GM12891 (cell line): Measurements from ENCODE around the gene MYCBP.
"Not testable (repeated sequence)": the region's sequence is repeated elsewhere in the genome, so short reads cannot be mapped to it uniquely, and the experiment has no call there.

Source experiments
- DNase-seq: peaks from one replicate; pipeline ENCODE4 v3.0.0; 2011; ENCODE audit warnings: low spot score; ENCODE audit not compliant: insufficient read length
- FAIRE-seq: peaks from 2 replicates; lab custom pipeline; 2011; peaks lifted over from hg19 to GRCh38; lab: Jason Lieb, UNC
- PAX5 ChIP-seq: IDR thresholded peaks from 2 replicates; pipeline ENCODE4 v1.6.1; 2011; ENCODE audit warnings: low read length, moderate library complexity, mild to moderate bottlenecking; ENCODE audit not compliant: insufficient read depth, severe bottlenecking
- POLR2A ChIP-seq: IDR thresholded peaks from 2 replicates; pipeline ENCODE4 v1.6.1; 2011; ENCODE audit warnings: low read depth, low read length, control low read depth
- POLR2AphosphoS5 ChIP-seq: IDR thresholded peaks from 2 replicates; pipeline ENCODE4 v1.6.1; 2011; ENCODE audit warnings: low read depth, low read length, control low read depth
- POU2F2 ChIP-seq: IDR thresholded peaks from 2 replicates; pipeline ENCODE4 v1.6.1; 2011; ENCODE audit warnings: low read depth, mild to moderate bottlenecking, control low read depth, low read length, moderate library complexity
- SPI1 ChIP-seq: IDR thresholded peaks from 2 replicates; pipeline ENCODE4 v1.6.1; 2011; ENCODE audit warnings: low read depth, low read length, control low read depth
- TAF1 ChIP-seq: IDR thresholded peaks from 2 replicates; pipeline ENCODE4 v1.6.1; 2011; ENCODE audit warnings: low read depth, low read length, control low read depth

The MYCBP gene

DNA sequence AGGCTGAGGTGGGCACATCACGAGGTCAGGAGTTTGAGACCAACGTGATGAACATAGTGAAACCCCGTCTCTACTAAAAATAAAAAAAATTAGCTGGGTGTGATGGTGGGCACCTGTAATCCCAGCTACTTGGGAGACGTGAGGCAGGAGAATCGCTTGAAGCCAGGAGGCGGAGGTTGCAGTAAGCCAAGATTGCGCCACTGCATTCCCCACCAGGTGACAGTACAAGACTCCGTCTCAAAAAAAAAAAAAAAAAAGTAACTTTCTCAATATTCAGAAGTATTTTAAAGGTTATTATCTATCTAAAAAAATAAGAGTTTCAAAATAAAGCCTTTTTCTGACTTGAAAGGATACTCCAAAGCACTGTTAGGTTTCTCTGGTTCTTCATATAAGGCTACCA lies 5.9 kb downstream of the MYCBP start:
- FAIRE-seq (no peak), DNase-seq (no peak)
- no peak for TF ChIP-seq SPI1
- TF ChIP-seq TAF1: no peak
- TF ChIP-seq POLR2A: no peak
- TF ChIP-seq POU2F2: no peak
- no peak for TF ChIP-seq PAX5
- no peak for TF ChIP-seq POLR2AphosphoS5

DNA sequence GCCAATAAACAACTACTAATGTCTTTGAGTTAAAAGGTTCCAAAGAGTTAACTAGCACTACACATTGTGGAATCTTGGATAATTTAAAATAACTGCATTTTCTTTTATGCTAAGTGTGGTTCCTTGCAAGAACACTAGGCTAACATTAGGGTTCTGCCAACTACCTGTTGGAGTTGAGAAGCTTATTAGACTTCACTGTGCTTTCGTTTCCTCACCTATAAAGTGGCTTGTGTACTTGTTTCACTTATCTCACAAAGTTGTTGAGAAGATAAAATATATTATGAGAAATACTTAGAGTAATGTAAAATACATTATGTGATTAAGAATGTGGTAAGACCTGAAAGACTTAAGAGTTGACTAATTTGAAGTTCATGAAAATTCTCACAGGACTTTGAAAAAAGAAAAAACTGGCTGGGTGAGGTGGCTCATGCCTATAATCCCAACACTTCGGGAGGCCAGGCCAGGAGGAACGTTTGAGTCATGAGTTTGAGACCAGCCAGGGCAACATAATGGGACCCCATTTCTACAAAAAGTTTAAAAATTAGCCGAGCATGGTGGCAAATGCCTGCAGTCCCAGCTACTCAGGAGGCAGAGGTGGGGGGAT lies 7.9 kb downstream of the MYCBP start:
- FAIRE-seq (no peak), DNase-seq (no peak)
- no peak for TF ChIP-seq POLR2AphosphoS5
- no peak for TF ChIP-seq PAX5
- TF ChIP-seq POU2F2: no peak
- TF ChIP-seq SPI1: no peak
- TF ChIP-seq TAF1: no peak
- no peak for TF ChIP-seq POLR2A

DNA sequence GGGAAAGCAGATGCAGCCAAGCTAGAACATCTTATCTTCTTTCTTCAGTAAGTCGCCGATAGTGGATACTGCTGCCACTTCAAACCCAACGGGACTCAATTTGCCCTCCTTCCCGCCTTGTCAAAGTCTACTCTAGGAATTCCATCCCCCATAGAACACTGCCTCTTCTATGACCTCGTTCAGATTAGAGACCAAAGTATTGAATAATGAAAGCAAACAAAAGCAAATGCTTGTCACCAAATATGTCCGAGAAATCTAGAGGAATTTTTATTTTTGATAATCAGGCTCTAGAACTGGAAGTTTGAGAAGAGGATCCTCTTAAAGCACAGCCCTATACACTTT lies 12.7 kb downstream of the MYCBP start:
- DNase-seq: no peak
- no peak for FAIRE-seq
- TF ChIP-seq POU2F2: no peak
- no peak for TF ChIP-seq POLR2A
- TF ChIP-seq POLR2AphosphoS5: no peak
- no peak for TF ChIP-seq PAX5
- TF ChIP-seq TAF1: no peak
- no peak for TF ChIP-seq SPI1

DNA sequence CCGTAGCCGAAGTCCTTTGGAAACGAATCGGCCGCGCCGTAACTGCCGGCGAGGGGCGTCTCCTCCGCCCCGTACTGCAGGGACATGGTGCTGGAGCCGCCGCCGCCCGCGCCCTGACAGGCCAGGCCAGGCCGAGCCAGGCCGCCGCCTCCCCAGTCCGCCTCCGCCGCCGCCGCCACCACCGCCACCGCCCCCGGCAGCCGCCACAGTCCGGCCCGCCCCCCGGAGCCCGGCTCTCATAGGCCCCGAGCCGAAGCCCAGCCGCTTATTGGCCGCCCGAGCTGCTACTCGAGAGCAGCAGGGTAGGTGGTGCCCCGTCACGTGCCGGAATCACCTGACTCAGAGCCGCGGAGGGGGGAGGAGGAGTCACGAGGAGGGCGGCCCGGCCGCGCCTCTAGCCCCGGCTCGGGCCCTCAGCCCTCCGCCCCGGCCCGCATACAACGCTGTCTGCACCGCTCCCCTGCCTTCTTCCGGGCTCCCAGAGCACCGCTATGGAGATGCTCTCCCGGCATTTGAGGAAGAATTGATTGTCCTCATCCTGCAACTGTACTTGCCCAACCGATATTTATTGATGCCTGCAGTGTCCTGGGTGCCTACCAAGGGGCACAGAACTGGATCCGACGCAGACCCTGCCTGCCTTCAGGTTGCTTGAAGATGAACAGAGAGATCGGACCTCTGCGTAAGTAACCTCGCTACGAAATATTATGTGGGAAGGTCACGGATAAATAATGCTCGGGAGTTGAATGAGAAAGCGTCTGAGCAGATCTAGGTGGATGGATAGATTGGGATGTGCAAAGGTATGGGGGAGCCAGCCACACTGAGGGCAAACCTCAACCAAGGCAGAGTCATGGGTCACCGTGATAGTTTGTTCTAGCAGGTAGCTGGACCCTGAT lies 13.3 kb downstream of the MYCBP start, which contains the start of gene RRAGC:
Gene RRAGC (minus strand): TSS at position 212 of the 893 bp plus-strand sequence. CDS start 126 bp downstream, at position 86.
- TF ChIP-seq POU2F2: no peak
- peak; percentile 45; the same call in 1 of the 2 replicates for TF ChIP-seq TAF1
- peak; percentile 53; the same call in 1 of the 2 replicates for TF ChIP-seq POLR2A
- peak; percentile 41; the same call in 1 of the 2 replicates for TF ChIP-seq POLR2AphosphoS5
- TF ChIP-seq PAX5: no peak
- no peak for TF ChIP-seq SPI1
- FAIRE-seq: peak; percentile 96
- peak; percentile 99 for DNase-seq

DNA sequence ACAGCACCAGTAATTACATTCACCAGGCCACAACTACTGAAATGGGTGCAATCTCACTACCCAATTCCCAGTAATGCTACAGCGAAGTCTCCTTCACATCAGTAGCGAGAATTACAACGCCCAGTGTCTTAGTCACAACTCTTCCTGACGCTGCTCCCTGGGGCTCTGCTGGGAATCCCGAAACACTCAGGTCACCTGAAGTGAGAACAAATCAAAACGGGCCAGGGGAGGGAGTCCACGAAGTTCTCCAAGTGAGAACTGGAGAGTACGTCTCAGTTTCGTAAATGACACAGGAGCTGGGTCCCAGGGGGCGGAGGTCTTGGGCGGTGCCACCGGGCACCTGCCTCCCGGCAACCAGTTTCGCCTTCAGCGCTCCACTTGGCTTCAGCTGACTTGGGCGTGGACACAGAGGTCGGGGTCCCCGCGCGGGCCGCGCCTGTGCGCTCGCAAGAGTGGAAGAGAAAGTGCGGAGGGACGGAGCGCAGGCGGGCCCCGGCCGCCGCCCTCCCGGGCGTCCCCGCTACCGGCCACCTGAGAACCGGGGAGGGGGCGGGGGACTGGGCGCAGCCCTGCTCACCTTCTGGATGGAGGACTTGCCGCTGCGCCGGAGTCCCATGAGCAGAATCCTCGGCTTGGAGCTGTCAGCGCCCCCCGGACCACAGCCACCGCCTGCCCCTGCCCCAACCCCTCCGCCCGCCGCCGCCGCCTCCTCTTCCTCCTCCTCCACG lies 14.2 kb downstream of the MYCBP start:
- DNase-seq: no peak
- TF ChIP-seq PAX5 (no peak), POLR2AphosphoS5 (no peak), SPI1 (no peak)
- FAIRE-seq: peak; percentile 72

DNA sequence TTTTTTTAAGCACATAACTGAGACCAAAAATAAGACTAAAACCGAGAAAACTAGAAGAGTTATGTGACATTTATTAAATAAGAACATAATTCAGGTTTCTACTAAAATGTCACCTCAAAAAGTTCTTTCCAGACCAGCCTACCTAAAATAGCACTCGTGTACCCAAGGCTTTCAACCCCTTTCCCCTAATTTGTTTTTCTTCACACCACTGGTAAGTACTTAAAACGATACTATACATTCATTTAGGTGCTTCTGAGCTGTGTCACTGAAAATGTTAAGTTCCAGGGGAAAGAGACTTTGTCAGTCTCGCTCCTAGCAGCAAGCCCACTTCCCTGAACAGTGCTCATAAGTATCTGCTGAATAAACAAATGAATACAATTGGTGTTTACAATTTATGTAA lies 20.4 kb downstream of the MYCBP start:
- no peak for TF ChIP-seq TAF1
- TF ChIP-seq SPI1: peak; percentile 29; the same call in 1 of the 2 replicates
- no peak for TF ChIP-seq POU2F2
- TF ChIP-seq POLR2AphosphoS5: no peak
- TF ChIP-seq PAX5: no peak
- no peak for TF ChIP-seq POLR2A
- DNase-seq (no peak), FAIRE-seq (no peak)

DNA sequence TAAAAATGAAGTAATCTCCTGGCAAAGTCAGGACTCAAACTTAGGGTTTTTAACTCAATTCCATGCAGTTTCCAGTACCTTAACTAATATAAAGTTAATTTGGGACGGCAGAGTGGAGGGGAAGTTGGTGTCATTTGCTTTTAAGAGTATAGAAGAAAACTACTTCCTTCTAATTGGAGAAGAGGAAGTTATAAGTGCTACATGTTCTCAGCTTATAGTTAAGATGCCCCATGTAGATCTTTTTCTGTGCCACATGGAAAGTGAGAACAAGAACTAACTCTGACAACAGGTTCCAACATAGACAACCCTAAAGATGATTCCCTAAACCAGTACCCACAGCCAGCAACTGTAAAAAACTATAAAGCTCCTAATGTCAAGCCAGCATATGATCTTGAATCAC lies 25.1 kb downstream of the MYCBP start:
- peak; percentile 26 for FAIRE-seq
- no peak for DNase-seq
- TF ChIP-seq PAX5 (no peak), POLR2A (no peak), POU2F2 (no peak), POLR2AphosphoS5 (no peak), SPI1 (no peak), TAF1 (no peak)

DNA sequence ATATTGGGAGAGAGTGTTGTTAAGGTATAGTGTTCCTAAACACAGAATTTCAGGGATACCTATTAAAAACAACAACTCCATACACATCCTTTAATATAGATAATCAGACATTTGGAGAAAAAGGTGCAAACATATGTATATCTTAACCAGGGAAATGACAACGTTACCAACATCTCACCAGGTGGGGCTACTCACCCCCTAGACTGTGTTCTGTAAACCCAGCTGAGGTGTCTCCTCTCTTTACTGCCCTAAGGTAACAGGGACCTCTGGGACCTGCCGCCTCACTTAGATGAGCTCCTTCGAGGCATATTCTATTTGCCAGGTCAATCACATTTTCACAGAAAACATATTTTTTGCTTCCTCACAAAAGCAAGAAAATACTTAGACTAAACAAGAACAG lies 26.9 kb downstream of the MYCBP start:
- FAIRE-seq: no peak
- no peak for DNase-seq
- TF ChIP-seq POLR2A (no peak), SPI1 (no peak), POLR2AphosphoS5 (no peak), POU2F2 (no peak), TAF1 (no peak), PAX5 (no peak)

DNA sequence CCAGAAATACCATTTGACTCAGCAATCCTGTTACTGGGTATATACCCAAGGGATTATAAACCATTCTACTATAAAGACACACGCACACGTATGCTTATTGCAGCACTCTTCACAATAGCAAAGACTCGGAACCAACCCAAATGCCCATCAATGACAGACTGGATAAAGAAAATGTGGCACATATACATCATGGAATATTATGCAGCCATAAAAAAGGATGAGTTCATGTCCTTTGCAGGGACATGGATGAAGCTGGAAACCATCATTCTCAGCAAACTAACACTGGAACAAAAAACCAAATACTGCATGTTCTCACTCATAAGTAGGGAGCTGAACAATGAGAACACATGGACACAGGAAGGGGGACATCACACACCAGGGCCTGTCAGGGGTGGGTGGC lies 28.1 kb downstream of the MYCBP start:
- not testable (repeated sequence) for DNase-seq, FAIRE-seq

DNA sequence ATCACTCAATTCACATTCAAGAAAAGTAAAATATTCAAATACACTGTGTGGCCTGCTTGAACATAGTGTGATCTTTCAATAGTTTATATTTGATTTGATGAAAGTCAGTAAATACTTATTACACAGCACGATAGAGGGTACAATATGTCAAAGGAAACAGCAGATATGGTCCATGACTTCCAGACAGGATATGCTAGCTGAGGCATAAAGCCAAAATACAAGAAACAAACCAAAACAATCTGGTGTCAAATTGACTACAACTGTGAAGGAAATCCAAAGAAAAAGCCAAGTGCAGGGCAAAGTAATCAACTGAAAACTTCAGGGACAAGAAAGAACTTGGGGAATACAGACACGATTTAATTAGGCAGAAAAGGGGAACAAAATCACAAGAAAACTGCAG lies 32.9 kb downstream of the MYCBP start:
- DNase-seq (no peak), FAIRE-seq (peak; percentile 5)
- no peak for TF ChIP-seq TAF1
- no peak for TF ChIP-seq POLR2A
- no peak for TF ChIP-seq PAX5
- TF ChIP-seq SPI1: no peak
- no peak for TF ChIP-seq POLR2AphosphoS5
- no peak for TF ChIP-seq POU2F2
